ENCODE measurements around the gene GPR55.
A peak's percentile ranks its signal among the peaks of the same experiment; 100 is the strongest.

GPR55 gene

DNA sequence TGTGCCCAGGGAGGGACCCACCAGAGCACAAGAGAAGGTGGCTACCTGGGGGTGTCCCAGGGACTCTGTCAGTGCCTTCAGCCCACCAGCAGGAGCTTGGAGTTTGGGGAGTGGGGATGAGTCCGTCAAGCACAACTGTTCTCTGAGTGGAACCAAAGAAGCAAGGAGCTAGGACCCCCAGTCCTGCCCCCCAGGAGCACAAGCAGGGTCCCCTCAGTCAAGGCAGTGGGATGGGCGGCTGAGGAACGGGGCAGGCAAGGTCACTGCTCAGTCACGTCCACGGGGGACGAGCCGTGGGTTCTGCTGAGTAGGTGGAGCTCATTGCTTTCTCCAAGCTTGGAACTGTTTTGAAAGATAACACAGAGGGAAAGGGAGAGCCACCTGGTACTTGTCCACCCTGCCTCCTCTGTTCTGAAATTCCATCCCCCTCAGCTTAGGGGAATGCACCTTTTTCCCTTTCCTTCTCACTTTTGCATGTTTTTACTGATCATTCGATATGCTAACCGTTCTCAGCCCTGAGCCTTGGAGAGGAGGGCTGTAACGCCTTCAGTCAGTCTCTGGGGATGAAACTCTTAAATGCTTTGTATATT, 46.3 kb downstream of the GPR55 start:
- peak; percentile 19 for DNase-seq

DNA sequence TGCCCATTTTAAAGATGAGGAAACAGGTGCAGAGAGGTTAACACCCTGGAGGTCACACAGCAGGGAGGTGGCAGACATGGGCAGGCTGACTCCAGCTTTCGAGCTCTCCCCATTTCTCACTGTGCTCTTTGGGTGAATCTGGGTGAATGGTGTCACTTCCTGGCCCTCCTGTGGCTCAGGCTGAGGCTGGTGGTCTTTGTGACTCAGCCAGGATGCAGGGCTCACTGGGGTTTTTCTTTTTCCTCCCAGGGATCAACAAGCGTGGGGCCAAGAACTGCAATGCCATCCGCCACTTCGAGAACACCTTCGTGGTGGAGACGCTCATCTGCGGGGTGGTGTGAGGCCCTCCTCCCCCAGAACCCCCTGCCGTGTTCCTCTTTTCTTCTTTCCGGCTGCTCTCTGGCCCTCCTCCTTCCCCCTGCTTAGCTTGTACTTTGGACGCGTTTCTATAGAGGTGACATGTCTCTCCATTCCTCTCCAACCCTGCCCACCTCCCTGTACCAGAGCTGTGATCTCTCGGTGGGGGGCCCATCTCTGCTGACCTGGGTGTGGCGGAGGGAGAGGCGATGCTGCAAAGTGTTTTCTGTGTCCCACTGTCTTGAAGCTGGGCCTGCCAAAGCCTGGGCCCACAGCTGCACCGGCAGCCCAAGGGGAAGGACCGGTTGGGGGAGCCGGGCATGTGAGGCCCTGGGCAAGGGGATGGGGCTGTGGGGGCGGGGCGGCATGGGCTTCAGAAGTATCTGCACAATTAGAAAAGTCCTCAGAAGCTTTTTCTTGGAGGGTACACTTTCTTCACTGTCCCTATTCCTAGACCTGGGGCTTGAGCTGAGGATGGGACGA, 47.1 kb downstream of the GPR55 start:
- peak; percentile 29 for DNase-seq

DNA sequence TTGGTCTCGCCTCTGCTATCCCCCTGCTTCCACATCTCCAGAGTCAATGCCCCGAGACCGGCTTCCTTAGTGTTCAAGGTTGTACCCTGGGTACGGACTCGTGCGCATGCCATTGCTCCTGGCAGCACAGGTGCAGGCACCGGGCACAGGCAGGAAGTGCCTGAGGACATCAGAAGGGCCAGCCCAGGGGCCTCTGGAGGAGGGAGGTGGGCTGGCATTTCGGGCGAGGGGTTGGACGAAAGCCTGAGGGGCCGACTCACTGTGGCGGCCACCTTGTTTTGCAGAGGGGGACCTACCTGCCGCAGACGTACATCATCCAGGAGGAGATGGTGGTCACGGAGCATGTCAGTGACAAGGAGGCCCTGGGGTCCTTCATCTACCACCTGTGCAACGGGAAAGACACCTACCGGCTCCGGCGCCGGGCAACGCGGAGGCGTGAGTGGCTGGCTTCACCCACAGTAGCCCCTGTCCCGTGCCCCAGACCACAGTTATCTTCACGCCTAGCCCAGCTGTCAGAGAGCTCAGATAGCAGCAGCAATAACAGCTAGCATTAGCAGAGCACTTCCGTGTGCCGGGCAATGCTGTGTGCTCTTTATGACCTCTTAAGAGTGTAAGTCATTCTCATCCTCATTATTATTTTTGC, 47.8 kb downstream of the GPR55 start:
- peak; percentile 26 for DNase-seq

DNA sequence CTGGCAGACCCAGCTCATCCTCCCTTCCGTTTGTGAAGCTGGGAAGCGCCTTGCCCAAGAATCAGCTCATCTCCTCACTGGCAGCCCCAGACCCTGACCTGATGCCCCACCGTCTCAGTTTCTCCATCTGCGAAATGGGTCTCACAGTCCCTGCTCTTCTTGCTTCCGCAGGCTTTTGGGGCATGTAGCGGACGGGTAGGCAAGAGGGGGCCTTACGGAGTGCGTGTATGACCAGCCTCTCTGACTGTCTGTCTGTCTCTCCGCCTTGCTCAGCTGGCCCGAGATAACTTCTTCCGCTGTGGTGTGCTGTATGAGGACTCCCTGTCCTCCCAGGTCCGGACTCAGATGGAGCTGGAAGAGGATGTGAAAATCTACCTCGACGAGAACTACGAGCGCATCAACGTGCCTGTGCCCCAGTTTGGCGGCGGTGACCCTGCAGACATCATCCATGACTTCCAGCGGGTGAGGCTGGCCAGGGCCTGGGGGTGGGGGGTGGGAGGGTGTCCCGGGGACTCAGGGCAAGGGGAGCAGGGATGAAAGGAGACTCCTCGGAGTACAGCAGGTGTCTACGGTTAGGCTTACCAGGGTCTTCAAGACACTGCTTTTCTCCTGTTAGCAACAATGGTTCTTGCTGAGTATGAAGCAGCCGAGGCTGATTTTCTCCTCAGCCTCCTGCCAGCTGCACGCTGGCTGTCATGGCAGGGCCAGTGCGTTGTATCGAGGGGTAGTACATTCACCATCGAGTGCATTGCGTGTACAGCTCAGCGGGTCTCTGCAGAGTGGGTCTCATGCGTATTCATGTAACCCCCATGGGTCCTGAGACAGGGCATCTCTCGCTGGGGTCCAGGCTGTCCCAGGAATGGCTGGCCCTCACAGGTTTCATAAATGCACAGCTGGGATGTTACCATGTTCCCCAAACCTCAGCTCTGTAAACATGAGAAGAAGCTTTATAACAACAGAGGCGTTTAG, 49.4 kb downstream of the GPR55 start:
- DNase-seq, result peak; percentile 25

DNA sequence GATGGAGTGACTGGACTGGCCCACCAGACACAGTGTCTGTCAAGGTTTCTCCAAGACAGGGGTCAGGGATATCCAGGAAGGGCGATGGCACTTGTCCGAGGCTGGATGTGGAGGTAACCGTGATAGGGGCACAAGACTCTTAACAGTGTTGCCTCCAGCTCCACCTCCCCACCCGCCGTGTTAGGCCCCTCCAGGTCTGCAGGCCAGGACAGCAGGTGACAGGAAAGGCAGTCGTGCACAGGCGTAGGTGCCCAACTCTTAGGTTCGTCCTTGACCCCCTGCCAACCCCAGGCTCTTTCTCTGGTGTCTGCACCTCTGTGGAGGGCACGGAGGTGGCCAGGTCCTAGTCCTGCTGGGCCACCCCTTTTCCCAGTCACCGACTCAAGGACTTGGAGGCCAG, 50.2 kb downstream of the GPR55 start:
- peak; percentile 28 for DNase-seq

DNA sequence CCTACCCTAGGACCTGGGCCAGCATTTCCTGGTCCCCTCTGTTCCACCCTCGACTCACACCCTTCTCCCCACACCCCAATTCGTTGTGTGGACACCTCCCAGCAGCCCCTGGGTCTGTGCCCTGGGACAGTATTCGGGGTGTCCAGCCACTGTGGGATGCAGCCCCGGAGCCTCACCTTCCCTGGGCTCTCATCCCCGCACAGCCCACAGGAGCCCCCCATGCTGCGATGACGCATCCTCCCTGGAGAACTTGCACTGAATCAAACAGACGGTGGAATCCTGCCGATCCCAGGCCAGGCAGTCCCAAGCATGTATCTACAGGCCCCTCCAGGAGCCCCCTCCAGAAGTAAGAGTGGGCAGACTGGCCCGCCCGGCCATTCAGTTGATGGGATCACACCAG, 50.6 kb downstream of the GPR55 start:
- DNase-seq, result peak; percentile 19

DNA sequence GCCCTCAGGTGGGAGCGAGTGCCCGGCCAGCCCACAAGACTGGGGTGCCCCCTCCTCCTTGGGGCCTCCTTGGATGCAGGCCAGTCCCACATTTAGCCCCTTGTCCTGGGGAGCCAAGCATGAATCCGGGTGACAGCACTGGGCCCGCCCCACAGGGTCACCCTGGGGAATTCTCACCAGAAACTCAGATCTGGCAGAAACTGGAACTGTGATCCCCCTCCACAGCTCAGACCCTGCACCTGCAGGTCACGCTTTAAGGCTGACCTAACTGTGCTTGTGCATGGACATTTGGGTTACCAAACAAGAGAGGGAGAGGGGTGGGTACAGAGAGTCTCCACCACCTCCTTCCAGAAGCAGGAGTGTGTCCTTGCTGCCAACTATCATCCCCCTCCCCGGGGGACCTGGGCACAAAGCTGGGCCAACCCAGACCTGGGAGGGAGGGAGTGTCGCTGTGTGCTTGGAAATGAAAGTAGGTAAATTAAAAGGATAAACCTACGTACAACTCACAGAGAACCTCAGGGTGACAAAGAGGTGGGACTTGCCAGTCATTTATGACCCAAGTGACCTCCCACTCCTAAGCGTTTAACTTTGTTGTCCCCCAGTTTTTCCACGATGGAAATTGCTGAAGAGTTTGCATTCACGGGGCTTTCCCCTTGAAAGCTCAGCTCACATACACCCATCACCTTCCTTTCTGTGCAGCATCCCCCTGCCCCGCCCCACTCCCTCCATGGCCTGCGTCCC, 51.2 kb downstream of the GPR55 start:
- DNase-seq, result peak; percentile 29

DNA sequence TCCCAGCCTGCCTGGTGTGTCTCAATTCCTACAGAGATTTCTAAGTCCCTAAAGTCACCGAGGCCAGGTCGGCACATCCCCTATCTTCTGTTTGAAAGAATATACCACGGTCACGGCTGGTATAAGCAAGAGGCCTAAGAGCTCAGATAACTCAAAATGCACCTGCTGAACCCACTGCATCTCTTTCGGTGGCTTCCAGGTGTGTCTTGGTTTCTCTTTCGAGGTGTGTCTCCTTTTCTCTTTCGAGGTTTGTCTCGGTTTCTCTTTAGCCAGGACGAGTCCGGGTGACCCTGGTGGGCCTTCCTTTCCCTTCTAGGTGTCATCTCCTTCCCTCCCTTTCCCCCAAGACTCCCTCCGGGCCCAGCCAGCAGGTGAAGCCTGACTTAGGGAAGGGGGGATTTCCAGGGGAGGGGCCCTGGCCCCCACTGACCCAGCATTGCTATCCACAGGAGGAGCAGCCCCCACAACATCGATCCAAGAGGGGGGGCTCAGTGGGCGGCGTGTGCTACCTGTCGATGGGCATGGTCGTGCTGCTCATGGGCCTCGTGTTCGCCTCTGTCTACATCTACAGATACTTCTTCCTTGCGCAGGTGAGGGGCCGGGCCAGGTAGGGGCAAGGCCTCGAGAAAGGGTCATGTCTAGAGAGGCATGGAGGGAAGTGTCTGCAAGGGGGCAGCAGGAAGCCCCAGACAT, 51.9 kb downstream of the GPR55 start:
- no peak for DNase-seq

DNA sequence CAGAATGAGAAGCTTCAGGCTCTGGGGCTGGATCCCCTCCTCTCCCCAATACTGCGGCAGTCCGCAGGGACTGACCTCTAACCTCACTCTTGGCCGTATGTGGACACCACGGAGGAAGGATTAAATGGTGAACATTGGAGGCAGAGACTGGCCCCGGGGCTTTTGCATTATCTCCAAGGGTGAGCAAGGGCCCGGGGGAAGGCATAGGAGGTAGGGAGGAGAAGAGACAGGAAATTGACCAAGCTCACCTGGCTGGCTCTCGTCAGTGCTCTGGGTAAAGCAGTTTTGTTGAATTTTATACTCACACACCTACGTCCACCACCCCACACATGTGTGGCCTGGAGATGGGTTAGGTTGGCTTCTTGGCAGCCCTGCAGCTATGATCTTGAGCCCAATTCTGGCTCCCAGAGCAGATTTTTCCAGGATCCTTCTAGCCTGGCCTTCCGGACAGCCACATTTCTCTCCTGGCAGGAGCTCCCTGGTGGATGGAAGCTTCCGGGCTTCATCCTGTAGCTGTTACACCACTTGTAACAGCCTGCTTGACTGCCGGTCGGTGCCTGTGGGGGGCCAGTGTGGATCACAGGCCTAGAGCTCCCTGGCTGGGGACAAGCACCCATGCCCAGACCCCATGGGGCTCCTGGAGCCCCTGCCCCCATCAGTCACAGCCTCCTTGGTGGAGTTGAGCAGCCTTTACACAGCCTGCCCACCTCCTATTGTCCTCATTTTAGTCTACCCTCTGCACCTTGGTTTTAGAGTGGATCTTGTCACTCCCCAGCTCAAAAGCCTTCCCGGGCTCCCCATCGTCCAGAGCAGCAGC, 52.7 kb downstream of the GPR55 start:
- peak; percentile 22 for DNase-seq

DNA sequence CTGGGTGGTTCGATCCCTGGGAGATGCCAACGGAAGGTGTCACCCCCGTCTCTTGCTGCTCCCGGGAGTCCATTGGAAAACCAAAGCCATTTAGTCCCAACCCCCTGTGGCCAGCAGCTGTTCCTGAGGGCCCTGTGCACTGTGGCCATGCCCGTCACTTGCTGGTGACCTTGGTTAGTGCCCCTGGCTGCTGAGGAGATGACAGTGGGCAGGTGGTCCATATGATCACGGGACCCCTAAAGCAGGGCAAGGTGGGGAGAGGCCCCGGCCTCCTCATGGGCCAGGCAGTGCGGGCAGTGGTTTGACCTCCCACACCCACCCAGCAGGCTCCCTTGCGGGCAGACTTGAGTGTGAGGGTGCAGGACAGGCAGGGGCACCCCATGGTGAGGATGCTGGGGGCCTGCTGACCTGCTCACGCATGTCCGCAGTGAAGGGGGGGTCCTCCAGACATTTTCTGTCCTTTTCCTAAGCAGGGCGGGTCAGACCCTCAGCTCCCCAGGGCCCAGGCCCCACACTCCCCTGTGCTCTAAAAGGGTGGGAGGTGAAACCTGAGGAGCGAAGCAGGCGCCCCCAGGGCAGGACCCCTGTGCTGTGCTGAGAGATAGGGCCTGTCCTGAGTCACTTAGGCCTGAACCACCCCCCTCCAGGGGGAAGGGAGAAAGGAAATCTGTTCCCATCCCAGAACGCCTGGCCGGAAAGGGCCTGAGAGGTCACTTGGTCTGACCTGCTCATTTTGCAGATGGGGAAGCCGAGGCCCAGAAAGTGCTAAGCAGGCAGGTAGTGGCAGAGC, 53.5 kb downstream of the GPR55 start:
- DNase-seq, result peak; percentile 21

DNA sequence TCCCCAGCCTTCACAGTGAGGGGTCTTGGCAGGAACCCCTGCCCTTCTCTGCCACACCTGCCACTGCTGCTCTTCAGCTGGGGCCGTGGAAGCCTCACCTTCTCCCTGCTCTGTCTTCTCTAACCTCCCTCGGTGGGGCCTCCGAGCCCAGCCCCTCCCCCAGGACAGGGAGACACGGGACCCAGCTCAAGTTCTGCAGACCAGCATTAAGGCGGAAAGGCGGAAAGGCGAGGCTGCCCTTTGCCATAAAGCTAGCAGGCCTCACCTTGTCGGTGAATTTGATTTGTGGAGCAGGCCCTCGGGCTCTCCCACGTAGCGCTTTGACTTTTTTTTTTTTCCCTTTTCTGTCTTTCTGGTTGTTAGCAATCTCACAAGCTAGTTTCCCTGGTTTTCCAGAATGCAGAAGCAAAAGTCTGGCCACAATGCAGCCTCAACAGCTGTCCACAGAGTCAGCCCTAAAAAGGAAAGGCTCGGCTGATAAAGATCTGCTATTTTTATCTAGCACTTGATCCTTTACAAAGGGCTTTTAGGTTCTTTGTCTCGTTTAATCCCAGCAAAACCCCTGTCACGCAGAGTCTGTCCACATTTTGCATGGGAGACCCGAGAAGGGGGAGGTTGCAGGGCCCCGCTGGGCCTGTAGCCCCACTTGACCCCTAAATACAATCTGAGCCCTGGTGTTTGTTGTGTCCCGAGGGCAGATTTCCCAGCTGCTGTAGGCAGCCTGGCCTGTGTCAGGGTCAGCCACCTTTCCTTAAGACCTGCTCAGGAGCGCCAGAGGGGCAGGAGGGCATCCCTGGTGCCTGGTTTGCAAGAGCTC, 54.3 kb downstream of the GPR55 start:
- DNase-seq, result peak; percentile 15

DNA sequence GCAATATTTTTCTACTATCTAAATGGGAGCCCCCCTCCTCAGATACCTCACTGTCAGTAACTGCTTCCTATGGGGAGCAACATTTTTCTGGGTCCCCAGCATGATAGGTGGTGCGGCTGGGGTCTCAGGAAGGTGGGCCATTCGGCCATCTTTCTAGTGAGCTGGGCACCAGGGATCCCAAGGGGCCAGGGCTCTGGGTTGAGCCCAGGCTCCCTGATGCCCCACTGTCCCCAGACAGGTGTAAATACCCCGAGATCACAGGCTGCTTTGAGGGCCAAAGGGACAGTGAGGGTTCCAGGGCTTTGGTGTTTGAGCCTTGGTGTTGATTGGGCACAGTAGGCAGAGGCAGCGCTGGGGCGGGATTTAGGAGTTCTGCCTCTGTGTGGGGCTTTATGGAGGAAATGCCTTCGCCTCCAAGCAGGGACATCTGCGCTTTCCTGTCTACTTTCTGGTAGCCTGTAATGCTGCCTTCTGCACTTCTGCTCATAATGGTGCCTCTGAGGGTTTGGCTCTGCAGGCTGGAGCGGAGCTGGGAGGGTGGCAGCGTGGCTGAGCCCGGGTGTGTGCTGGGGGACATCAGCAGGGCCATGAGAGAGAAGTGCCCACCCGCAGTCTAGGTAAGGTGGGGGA, 55.0 kb downstream of the GPR55 start:
- peak; percentile 27 for DNase-seq

DNA sequence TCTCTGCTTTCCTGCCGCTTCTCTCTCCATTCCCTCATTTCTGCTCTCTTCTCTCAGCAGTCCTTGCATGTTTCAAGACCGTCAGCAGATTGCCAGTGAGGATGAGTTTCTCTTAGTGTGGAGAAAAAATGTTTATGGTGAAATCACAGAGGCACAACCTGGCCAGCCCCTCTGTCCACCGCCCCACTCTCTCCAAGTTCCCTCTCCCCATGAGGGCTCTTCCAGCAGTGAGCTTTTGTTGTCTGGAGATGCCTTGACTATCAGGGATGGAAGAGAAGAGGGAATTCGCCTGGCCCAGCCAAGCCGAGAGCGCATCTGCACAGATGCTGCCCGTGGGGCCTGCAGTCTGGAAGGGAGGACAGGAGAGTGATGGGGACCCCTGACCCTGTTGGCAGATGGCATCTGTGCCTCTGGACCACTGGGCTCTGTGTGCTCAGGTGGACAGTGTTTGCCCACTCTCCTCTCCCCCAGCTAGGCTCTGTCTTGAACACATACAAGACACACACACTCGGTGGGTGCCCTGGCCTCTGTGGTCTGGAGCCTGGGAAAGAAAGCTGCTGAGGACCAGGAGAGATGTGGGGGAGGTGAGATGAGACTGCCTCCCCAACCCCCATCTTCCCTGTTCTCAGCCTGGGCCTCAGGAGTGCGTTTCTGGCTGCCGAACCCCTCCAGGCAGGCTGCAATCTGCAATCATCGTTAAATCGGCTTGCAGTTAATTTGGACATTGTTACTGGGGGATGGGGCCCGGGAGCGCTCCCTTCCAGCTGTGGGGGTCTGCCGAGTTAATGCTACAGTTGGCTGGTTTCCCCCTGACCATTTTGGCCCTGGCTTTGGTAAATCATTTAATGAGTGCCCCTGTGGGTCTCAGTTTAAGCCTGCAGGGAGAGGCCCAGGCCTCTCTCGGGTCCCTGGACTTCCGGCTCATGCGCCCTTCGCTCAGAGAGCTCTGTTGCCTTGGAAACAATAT, 55.8 kb downstream of the GPR55 start:
- no peak for DNase-seq

DNA sequence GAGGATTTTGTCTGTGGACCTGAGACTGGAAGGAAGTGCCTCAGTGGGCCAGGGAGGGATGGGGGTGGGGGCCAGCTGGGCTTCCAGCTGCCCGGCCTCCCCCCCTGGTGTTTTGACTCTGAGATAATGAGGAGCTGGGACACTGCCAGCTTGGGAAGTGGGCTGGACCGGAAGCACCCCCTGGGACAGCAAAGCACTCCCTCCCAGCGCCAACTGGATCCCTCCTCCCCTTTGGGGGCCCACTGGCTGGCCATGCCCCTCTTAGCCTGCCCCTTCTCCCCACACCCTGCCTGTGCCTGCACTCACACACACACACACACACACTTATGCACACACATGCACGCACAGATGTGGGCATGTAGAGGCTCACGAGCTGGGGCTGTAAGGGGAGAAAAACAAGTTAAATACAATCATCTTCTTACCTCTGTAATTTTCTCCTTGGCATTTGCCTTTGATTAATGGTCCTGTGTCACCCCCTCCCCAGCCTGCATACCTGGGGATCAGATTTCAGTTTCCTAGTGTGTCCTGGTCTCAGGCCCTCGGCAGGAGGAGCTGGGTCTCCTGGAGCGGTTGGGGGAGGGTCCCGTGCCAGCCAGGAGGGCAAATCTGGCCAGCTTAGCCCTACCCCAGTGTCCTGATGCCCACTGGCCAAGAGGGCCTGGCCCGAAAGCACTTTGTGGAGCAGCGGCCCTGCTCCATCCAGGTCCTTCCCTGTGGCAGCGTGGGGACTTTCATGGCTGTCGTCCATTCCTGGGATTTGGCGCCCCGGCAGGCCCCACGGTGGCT, 56.7 kb downstream of the GPR55 start:
- no peak for DNase-seq

DNA sequence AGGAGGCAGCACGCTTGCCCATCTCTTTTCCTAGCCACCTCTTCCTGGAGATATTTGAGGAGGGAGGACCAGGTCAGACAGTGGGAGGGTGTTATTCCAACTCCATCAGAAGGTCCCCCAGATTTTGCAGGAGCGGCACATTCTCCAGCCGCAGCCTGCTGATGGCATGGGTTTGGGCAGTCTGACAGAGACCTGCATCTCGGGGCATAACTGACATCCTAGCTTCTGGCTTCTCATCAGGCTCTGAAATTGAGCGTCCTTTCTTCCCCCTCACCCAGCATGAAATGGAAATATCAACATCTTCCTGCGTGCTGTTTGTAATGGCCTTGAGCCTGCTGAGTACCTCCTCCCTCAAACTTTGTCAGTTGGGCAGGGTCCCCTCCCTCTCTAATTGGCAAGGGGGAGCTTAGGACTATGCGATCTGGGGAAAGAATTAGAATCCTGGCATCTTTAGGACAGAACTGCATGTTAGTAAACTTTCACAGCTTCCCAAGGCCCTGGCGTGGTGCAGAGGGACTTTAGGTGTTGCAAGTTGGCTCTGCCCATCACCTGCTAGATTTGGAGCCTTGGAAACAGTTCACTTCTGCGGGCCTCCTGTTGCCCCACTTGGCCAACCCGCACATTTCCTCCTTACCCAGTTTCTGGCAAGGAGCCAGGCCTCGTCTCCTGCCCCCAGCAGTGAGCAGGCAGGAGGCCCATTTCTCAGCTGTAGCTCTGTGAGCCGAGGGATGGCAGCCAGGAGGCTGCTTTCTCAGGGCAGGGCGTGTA, 58.1 kb downstream of the GPR55 start:
- no peak for DNase-seq

Data from activated CD4-positive, CD25-positive, alpha-beta regulatory T cell treated with anti-CD3 and anti-CD28 coated beads, Interleukin-2, amount 50 U/mL, for 72 hours (primary cell).